NCI-H2227 treated with DMSO at 0.1 percent for 48 hours (cell line): ENCODE measurements around the gene CCDC141.
A peak's percentile ranks its signal among the peaks of the same experiment; 100 is the strongest.

Experiments used
- DNase-seq: peaks from one replicate; lab custom pipeline; 2025; lab: John Stamatoyannopoulos, UW

CCDC141 gene

DNA sequence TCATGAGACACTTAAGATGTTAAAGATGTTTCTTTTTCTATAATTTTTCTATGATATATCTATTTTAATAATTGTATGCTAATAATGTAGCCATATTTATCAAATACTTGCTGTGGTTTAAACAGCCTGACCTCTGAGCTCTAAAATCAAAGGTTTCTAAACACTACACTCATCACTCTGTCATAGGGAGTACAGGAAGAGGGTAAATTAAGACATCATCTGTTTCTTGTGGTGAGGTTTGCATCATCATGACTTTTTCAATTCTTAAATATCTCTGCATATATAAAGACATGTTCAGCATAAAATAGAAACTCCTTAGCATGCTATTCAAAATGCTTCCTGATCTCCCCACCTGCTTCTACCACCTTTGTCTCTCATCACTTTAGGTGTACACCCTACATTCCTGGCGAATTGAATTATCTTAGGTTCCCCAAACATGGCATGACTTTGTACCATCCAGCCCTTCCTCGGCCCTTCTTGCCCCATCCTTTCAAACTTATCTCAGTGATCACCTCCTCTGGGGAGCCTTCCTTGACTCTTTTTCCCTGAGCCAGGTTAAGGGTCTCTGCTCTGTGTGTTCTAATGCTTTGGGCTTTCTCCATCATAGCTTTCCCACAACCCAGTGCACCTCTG lies 137.4 kb downstream of the CCDC141 start:
- DNase-seq = no peak

DNA sequence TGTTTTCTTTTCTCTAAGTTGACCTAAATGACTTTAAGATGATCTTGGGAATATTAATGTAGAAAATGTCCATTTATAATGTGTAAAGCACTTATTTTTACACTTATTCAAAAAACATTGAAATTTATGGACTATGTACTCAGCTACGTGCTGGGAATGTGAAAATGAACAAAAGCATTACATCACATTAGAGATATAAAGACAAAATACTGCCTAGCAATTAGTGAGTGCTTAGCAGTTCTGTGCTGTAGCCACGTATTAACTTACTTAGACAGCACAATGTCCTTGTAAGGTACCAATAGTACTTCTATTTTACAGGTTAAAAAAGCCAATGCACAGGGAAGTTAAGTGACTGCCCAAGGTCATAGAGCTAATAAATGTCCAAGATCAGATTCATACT lies 138.9 kb downstream of the CCDC141 start:
- DNase-seq = no peak

DNA sequence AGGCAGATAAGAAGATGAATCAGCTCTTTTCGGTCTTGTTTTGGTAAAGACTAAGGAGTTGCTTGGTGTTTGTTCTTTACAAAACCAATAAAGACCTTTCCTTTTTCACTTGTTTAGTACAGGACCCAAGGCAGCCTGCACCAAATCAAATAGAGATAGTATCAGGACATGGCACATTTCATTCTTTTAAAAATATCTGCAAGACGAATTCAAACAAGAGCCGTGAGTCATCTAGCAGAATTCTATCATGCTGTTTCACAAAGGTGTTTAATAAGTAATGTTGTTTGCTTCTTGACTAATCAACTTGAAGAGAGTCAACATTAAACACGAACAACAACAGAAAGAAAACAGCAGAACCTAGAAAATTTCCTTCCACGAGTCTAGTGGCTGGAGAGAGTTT lies 139.9 kb downstream of the CCDC141 start:
- no peak for DNase-seq

DNA sequence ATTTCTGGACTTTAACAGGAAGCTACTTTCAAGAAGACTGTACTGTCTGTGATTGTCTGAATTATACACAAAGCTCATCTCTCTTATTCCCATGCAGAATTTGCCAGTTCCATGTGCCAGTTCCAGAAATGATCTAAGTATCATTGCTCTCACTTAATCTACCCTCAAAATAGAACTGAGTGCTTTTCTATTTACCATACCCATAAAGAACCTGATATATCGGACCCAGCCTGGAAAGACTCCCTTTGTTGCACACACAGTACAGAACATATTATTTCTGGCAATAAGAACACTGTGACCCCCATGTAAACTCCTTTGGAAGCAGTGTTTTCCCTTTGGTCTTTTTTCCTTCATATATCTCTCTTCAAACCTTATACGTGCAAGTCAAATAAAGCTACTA lies 140.4 kb downstream of the CCDC141 start:
- DNase-seq = no peak

DNA sequence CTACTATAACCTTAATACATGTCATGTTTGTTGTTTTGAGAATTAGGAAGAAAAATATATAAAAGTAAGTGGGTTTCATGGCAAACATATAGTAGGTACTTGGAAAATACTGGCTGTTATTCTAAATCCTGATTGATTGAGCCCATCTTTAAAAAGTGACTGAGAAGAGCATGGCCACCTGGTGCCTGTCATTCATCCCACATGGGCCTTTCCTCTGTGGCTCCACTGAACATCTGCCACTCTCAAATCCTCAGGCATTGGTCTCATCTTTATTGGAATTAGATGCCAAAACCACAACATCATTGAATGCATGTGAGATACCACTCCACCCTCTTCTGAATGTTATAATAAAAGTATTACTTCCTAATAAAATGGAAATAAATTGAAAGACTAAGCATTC lies 141.1 kb downstream of the CCDC141 start:
- no peak for DNase-seq

DNA sequence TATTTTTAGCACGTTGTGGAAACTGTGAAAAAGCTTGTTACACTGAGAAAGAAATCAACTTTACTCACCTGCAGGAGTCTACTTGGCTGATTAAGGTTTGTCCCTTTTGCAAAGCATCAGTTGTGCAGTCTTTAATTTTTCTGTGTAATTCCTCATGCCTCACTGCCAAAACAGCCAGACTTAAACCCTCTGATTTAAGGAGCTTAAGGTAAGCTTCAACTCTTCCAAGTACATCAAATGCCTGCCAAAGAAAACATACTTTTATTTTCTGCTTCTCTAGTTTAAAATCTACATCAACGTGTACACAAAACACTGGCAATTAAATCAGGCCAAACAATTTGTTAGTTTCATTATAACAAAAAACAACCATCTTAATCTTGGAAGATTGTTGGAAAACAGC lies 144.7 kb downstream of the CCDC141 start:
- no peak for DNase-seq

DNA sequence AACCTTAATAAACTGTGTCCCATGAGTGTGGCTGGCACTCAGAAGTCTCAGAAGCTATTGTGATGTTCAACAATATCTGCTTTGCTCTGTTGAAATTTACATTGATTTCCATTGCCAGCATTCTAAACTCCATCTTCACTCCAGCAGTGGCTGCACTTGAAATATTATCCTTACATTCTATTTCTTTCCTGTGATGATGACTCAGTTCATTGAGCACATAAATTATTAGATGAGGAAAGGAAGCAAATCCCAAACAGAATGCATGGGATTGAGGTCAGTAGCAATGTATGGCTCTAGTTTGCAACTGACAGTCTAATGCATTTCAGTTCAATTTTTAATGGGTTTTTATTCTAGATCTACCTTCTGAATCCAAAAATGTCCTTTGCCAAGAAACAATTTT lies 150.3 kb downstream of the CCDC141 start:
- DNase-seq = no peak

DNA sequence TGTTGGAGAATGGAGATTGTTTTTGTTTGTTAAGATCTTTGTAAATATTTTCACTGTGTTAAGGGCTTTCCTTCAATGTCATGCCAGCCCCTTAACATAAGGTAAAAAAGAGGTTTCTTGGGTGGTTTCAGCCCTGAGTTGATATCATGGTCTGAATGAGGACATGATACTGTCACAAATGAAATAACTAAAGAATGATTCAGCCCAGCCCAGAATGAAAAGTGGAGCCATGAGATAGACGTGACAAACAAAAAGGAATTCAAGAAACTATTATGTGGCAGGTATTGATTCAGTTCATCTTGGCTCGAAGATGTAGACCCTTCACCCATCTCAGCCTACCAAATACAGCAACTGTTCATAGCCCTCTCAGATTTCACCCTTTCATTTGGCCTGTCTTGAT lies 154.1 kb downstream of the CCDC141 start:
- DNase-seq = no peak

DNA sequence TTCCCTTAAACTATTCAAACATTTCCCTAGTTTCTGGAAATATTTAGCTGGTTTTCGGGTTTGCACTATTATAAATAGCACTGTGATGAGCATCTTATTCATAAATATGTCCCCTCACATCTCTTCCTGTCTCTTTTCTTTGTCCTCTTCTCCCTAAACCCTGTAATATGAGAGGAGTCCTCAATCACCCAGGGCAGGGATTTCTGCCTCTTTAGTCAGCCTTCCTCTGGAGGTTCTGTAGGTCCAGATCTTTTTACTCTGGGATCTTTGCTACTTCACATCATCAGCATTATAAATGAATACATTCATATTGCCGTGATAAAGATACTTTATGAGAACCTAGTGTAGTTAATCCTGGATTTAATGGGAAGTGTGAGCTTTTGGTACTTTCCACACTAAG lies 154.8 kb downstream of the CCDC141 start:
- DNase-seq = no peak

DNA sequence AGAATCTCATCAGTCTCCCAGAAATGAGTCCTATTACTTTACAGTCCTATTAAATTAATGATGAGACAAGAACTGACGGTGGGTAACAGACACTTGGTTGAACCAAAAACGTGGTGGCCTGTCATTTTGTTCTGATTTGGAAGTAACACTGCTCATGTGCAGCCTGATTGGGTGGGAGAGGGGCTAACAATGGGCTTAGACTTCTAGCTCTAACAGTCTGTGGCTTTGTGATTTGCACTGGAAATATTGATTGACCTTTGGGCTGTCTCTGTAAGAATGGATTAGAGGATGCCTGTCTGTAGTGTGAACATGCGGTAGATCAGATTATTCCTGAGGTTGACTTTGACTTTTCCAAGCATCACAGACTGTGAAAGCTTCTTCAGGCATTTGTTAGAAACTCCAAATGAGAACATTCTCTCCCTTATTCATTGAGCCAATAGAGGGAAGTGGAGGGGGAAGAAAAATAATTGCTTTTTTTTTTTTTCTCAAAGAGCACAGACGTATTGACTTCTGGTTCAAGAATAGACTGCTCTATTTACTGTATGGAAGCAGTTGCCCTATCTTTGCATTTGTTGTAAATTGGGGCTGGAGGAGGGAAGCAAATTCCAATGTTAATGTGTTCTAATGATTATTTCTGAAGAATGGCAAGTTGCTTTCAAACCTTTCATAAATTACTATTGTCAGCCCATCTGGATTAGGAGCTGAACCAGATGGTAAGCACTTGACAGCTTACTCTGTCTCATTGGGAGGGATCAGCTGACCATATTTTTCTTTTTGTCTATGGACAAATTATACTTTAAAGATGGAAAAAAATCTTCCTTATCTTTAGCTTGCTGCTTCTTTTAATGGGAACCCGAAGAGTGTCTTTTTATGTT lies 156.9 kb downstream of the CCDC141 start:
- no peak for DNase-seq

DNA sequence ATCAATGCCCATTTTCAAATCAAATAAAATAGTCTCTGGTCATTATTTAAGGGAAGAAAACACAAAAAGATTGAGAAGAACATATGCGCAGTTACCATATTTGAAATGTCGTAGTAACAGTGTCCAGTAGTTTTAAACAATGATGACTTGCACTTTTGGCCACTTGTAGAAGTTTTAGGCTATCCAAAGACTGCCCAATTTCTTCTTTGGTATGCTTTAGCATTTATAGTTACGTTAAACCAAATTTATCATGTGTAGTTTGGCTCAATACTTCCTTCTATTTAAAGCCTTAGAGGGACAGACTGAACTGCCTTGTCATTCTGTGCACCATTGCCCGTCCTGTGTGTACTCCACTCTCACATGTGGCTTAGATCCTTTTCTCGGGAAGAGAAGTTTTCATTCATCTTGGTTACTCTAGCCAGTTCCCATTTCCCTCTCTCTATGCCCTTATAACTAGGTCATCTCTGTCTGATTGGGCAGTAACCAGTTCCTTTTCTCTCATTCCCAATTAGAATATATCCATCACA lies 157.9 kb downstream of the CCDC141 start:
- no peak for DNase-seq

DNA sequence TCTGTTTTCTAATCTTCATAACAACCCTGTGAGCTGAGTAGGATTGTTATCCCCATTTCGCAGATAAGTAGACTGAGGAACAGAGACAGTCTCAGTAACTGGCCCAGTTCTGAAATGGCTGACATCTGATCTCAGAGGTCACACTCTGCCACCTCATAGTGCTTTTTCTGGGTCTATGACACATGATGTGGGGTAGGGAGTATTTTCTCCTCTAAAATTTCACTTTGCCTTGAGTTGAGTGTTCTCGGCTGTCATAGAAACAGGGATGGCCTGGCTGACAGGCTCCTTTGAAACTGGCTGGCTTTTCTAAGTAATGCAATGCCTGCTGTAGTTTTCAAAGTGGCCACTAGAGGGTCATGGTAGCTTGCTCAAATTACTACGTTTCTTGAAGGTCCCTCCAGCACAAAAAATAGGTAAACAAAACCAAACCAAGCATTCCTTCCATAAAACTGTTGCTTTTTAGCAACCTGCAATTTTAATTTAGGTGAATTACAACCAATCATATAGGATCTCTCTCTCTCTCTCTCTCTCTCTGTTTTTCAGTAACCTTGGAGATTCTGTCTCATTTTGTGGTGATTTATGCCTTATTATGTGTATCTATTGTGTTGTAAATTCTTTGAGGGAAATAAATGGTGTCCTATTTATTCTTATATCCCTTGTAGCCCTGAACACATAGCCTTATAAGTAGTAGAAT lies 158.5 kb downstream of the CCDC141 start:
- peak; percentile 89 for DNase-seq

DNA sequence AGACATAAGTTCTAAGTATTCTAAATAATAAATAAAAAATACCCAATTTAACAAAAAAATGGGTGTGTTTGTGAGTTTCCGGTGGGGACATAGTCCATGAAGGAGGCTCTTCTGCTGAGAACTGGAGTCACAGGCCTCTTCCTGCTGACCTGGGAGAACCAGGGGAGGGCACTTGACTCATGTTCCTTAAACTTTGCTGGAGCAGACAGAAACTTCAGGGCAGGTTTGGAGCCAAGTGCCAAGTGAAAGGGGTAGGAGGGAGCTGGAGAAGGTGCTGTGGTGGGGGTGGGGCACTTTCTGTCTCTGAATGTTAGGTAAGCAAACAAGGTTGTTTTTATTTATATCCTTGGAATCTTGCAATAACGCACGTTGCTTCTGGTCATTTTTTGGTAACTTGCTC lies 163.9 kb downstream of the CCDC141 start:
- DNase-seq = no peak

DNA sequence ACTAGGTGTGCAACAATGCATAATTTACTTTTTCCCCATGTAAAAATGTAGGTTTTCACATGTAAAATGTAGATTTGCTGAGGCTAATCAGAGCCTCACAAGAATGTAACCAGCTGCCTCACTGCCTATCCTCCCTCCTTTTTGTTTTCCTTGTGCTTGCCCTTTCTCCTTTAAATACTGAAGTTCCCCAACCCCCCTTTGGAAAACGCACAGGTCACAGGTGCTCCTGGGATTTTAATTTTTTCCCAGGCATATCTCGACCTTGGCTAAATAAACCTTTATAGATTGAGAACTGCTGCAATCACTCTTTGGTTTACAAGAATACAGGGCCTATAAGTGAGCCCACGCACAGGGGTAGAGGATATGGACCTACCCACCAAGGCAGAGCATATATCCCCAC lies 165.5 kb downstream of the CCDC141 start:
- no peak for DNase-seq

DNA sequence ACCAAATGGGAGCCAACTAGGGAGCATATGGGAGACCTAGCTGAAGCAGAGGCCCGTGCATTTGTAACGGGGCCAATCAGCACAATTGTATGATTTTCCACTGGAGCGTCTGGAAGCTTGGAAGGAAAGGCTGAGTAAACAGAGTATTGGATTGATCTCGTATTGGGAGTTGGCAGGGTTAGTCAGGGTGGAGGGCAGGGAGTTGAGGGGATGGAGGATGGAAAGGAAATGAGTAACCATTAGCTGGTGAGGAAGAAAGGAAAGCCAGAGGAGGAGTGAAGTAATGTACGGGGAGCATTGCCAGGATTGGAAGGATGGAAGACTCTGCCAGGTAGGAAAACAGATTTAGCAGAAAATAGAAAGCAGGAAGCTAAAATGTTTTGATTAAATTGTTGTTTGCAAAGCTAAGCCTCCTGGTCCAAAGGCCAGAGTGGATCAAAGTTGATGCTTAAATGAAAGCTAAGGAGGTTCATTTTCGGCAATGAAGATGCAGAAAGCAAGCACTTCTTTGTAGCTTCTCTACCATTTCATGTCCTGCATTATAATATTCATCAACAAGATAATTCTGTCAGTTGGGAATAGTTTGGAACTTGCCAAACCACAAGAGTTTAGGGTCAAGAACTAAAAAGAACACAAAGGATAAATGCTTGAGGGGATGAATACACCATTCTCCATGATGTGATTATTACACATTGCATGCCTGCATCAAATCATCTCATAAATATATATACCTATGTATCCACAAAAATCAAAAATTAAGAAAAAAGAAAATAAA lies 167.1 kb downstream of the CCDC141 start:
- DNase-seq = no peak

DNA sequence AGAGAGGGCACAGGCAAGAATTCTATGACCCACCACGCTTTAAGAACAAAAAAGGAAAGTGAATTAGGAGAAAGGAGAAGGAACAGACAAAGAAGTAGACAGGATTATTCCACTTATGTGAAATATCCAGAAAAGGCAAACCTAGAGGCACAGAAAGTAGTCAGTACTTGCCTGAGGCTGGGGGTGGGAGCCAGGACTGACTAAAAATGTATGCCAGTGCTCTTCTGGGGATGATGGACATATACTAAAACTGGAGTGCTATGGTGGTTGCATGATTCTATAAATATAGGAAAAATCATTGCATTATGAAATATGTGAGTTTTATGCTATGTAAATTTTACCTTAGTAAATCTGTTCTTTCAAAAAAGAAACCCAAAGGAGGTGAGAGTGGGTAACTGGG lies 168.9 kb downstream of the CCDC141 start:
- DNase-seq = no peak

DNA sequence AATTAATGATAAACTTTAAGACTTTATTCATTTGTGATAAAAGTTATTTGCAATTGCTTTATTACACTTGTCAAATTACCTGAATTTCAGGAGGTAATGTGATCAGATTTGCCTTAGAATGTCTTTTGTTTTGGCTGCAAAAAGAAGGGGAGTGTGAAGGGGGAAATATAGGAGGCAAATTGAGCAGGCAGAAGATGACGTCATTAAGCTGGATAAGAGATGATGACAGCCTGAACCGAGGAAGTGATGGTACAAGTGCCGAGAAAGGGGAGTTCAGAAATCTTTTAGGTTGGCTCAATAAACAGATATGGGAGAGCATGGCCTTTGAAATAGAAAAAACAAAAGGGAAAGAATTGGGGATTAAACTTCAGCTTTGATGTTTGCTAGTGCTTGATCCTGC lies 169.7 kb downstream of the CCDC141 start:
- DNase-seq = no peak

DNA sequence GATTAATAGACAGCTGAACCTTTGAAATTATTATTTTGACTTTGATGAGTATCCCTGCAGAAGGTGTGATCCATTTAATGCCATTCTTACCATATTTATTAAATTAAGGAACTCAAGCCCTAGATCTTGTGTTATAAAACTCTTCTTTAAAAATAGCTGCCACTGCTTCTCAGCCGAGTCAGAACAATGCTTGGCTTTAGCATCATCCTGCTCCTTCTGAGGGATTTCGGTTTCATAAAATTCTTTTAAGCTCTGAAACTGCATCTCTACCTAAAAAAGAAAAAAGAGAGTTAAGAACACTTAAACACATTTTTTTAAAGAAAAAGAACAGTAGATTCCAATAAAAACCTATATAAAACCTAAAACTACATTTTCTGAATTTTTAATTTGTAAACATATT lies 172.1 kb downstream of the CCDC141 start:
- no peak for DNase-seq

DNA sequence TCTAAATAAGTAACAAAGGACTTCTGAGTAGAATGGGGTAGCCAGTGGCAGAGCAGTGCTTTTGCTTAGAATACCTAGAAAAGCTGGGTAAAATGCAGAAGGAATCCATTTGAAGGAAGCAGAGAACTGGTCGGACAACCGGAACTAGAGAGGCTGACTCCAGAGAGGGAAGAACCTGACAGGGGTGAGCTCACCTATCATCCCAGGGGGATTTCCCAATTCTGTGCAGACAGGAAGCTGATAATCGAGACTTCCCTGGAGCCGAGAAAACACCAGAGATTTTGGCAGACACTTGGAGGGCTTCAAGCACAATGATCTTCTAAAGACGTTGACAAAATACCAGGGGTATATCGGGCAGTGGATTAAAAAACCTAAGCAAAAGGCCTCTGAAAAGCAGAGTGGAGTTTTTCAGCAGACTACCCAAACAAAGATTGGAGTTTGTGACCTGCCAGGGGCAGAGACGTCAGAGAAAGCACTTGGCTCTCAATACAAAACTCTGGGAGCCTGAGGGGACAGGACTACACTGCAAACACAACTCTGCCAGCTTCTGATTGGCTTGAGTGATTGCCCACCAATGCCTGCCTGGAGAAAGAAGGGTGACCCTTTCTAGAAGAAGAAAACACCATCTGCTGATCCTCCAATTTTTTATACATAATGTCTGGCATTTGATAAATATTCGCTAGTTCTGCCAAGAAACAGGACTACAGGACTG lies 175.3 kb downstream of the CCDC141 start:
- no peak for DNase-seq

DNA sequence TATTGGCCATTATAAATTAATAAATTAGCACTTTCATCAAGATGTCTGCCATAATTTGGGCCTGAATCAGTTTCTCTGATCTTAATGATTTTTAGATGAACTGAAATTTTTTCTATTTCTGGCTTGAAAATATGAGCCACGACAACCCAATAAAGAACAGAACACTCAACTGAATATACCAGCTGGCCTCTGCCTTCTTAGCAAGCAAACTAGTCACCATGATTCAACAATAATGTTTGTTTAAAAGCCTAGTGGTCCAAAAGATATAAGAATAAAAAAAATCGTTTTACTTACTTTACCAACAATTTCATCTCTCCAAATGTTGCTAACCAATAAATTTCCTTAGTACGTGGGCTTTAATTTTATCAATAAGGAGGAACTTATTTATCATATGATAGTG lies 176.0 kb downstream of the CCDC141 start:
- no peak for DNase-seq

DNA sequence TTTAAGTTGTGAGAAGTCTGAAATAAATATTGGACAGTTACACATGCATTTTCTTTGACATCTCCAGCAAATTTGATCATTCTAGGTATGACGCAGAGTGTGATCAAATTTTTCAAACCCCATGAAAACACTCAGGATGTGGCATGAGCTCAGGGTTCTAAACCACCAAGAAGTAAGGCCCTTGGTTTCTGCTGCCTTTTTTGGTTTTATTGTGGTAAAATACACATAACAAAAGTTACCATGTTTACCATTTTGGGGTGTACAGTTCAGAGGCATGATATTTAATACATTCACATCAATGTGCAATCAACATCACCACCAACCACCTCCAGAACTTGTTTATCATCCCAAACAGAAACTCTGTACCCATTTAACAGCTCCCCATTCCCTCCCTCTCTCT lies 178.4 kb downstream of the CCDC141 start:
- no peak for DNase-seq
